ENCODE results near the gene GP5. TPM values are rescaled to one million over a fixed set of nuclear protein-coding genes. Genes with fewer than 3 reads are reported as not detected.
A peak's percentile ranks its signal among the peaks of the same experiment; 100 is the strongest.

GP5 gene
- total and polyA plus RNA-seq, 2 of the 13 experiments (the other 11 are each of a cell fraction or from before 2014, with no cell fraction given) = not detected

GRCh38 chr3:194446754-194447153, 47.7 kb upstream of the GP5 start (continued):
- TF ChIP-seq TRAFD1 (CRISPR knock-in tag; IDR thresholded peaks at IDR 0.05; ENCODE audit: borderline replicate concordance) (no peak), KLF15 (CRISPR knock-in tag; IDR thresholded peaks at IDR 0.05; ENCODE audit: borderline replicate concordance) (no peak), IKZF4 (CRISPR knock-in tag; IDR thresholded peaks at IDR 0.05; ENCODE audit: borderline replicate concordance, low read depth, not compliant biosample characterization) (no peak), ZNF446 (CRISPR knock-in tag; IDR thresholded peaks at IDR 0.05) (no peak), MBNL3 (CRISPR knock-in tag; conservative IDR thresholded peaks at IDR 0.05) (no peak), SETDB1 (CRISPR knock-in tag; IDR thresholded peaks at IDR 0.05; ENCODE audit: borderline replicate concordance) (no peak), ZNF850 (CRISPR knock-in tag; conservative IDR thresholded peaks at IDR 0.05) (no peak), ZNF577 (CRISPR knock-in tag; IDR thresholded peaks at IDR 0.05; ENCODE audit: borderline replicate concordance, low read depth) (no peak), AKNA (CRISPR knock-in tag; IDR thresholded peaks at IDR 0.05; ENCODE audit: borderline replicate concordance) (no peak), ZEB1 (IDR thresholded peaks at IDR 0.05; ENCODE audit: insufficient replicate concordance, low read depth) (no peak), SIX4 (CRISPR knock-in tag; IDR thresholded peaks at IDR 0.05) (0 out of 2 replicates have a peak, but pooled peaks have one; percentile 45), ZNF556 (CRISPR knock-in tag; IDR thresholded peaks at IDR 0.05; ENCODE audit: borderline replicate concordance) (no peak), TMF1 (CRISPR knock-in tag; IDR thresholded peaks at IDR 0.05; ENCODE audit: low read depth) (no peak), ZNF562 (CRISPR knock-in tag; IDR thresholded peaks at IDR 0.05; ENCODE audit: borderline replicate concordance) (no peak), SNAPC4 (CRISPR knock-in tag; IDR thresholded peaks at IDR 0.05) (no peak), HBP1 (CRISPR knock-in tag; IDR thresholded peaks at IDR 0.05; ENCODE audit: low read depth) (no peak)
